ENCODE results near the gene C9.
"Not testable (repeated sequence)": the region's sequence is repeated elsewhere in the genome, so short reads cannot be mapped to it uniquely, and the experiment has no call there.

Gene C9

GRCh38 chr5:39319395-39319794 lies 44.9 kb downstream of the C9 start:
- DNase-seq: no peak

GRCh38 chr5:39316464-39316863 lies 47.8 kb downstream of the C9 start:
- DNase-seq: not testable (repeated sequence)

DNA sequence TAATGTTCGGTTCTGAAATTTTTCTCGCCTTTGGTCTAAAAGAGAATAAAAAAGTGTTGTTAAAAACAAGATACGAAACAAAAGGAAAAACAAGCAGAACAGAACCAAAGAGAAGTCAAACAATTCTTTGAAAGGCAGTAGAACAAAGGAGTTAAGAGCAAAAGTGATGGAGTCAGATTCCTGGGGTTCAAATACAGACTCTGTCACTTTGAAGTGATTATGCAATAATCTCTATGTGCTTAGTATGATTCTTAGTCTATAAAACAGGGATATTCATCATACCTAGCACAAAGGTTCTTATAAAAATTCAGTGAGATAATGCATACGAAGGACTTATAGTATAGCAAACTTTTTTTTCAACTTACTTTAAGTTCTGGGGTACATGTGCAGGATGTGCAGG lies 48.3 kb downstream of the C9 start:
- no peak for DNase-seq

DNA sequence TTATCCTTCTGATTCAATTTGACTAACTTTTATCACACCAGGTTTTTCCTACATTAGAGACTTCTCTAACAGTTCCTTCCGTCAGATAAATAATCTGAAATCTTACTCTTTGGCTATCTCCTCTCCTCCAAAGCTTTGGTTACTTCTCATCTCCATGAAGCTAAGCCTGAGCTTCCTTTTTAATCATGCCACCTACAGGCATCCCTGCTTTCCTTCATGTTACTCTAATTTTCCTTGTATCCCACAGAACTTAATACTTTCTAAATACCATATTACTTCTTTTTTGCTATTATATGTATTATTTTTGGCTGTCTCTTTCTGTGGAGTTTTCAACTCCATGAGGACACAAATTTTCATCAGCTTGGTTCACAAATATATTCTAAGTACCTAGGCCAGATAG lies 49.7 kb downstream of the C9 start:
- no peak for DNase-seq

GRCh38 chr5:39309534-39309933 lies 54.8 kb downstream of the C9 start:
- no peak for DNase-seq

- DNase-seq: no peak
These were observed 61.8 kb downstream of the C9 start for GRCh38 chr5:39302472-39302871.

DNA sequence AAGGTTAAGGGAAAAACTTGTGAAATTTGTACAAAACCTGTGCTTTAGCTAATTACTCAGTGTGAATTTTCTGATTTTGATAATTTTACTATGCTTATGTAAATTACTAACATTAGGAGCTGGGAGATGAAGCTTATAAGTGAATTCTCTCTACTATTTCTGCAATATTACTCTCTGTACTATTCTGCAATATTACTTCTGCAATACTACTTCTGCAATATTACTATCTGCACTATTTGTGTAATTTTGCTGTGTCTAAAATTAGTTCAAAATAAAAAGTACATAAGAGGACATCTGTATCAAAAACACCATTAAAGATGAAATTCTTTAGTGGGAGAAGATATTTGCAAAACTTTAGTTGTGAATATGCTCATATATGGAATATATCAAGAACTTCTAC lies 62.9 kb downstream of the C9 start:
- DNase-seq: no peak

DNA sequence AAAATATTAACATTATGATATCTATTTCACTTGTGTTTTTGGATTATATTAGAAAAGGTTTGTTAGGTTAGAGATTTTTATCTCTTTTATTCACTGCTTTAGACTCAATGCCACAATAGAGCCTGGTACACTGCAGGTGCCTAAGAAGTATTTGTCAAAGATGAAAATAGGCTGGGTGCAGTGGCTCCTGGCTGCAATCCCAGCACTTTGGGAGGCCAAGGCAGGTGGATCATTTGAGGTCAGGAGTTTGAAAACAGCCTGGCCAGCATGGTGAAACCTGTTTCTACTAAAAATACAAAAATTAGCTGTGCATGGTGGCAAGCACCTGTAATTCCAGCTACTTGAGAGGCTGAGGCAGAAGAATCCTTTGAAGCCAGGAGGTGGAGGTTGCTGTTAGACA lies 64.3 kb downstream of the C9 start:
- DNase-seq: no peak

DNA sequence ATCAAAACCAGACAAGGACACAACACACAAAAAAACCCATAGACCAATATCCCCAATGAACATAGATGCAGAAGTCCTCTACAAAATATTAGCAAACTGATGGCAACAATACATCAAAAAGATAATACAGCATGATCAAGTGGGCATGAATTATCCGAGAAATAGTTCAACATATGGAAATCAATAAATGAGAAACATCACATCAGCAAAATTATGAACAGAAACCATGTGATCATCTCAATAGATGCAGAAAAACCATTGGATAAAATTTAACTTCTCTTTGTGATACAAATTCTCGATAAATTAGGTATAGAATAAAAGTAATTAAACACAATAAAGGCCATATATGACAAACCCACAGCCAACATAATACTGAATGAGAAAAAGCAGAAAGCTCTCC lies 69.6 kb downstream of the C9 start:
- no peak for DNase-seq

- no peak for DNase-seq
These were observed 79.7 kb downstream of the C9 start for GRCh38 chr5:39284552-39284951.

- DNase-seq: peak; percentile 87
These were observed 81.0 kb downstream of the C9 start for GRCh38 chr5:39283231-39283818.

- DNase-seq: no peak
These were observed 81.7 kb downstream of the C9 start for GRCh38 chr5:39282561-39282960.

- DNase-seq: not testable (repeated sequence)
These were observed 88.4 kb downstream of the C9 start for GRCh38 chr5:39275865-39276264.

DNA sequence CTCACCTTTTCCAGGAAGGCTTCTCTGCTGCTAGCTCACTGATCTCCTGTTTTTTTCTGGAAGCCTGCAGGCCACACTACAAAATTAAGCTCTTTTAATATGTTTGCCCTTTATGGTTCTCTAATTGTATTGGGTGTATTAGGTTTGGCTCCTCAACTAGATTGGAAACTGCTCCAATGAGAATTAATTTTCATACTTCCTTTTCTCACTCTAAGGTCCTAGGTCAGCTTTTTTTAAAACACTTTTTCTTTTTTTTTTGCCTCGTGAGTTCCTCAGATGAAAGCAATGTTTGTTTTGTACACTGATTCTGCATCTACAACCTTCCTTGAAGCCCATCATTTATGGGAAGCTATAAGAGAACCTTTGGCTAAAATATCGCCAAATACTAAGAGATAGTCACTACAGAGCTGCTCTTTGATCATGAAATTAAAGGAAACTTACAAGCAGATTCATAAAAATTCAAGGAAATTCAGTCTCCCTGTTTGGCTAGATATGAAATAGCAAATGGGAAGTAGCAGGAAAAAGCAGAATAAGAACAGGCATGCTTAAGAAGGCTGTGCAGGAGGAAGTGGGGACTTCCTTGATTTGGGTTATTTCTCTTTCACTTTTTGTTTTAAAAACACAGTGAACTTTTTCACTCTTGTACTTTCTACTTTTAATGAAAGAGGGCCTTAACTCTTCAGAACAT lies 89.8 kb downstream of the C9 start:
- DNase-seq: peak; percentile 63

DNA sequence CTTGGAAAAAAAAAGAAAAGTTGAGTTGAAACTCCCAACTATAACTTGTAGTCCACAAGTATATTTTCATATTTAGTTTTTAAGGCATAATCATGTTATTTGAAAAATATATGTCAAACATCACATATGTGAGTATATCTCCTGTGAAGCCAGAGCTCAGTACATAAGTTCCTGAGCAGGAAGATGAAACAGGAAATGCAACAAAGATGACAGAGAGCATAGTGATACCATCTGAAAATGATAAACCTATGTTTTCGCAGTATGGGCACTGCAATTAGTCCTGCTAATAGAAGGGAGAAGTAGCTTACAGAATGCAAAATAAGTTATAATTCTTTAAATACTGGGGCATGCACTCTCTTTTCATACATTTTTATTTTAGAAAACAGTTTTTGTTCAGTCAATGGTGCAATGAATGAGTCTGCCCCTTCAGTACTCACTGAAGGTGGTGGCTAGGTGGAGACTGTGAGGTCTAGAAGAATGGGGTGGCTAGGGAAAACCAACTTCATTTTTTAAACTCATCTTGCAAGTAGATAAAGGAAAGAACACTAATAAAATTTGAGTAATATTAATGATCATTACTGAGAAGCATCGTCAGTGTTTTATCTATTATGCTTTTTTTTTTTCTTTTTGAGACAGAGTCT lies 90.9 kb downstream of the C9 start:
- DNase-seq: peak; percentile 60

DNA sequence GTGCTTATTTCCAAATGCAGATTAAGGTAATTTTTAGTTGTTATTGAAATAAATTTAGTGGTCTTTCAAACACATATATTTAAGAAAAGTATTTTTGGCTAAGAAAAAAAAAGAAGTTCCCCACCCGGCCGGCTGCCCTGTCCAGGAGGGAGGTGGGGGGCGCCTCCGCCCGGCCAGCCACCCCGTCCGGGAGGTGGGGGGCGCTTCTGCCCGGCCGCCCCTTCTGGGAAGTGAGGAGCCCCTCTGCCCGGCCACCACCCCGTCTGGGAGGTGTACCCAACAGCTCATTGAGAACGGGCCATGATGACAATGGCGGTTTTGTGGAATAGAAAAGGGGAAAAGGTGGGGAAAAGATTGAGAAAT lies 91.4 kb downstream of the C9 start:
- DNase-seq: not testable (repeated sequence)

DNA sequence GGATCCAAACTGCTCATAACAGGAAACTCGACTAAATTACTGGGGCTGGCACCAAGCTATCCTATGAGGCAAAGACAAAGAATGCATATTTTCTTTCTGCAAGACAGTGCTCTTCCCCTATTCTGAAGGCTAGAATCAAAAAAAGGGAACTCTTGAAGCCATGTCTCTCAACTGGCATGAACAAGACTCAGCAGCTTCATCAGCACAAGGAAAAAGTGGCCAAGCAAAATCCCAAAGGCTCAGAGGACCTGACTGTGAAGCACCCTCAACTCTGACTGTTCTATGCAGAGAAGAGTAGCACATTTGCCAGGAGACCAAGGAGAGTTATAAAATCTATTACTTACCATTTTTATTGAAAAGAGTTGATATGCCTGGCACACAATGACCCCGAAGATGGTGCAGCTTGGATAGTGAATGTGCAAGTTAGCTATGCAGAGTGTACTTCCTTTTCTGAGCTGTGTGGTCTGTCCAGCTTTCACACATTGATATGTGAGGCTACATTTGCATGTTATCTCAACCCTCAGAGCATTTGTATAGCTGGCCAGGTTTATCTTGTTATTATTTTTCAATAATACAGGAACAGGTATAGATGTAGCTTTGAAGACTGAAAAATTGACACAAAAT lies 94.0 kb downstream of the C9 start:
- DNase-seq: peak; percentile 50

DNA sequence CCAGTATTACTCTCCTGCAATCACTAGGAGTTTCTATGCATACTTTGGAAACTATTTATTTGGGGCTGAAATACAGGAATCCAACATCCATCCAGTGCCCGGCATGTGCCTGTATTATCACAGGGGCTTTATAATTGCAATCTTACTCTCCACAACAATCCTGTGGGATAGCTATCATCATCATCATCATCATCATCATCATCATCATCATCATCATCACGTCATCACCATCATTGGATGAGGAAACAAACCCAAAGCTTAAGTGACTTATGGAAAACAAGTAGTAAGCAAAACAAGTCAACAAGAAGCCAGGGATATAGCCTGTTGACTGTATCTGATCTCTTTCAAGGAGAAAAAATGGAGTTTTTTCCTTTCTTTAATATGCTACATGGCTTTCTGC lies 97.1 kb downstream of the C9 start:
- no peak for DNase-seq

- no peak for DNase-seq
These were observed 97.9 kb downstream of the C9 start for GRCh38 chr5:39266442-39266841.

GRCh38 chr5:39264528-39264927 lies 99.8 kb downstream of the C9 start:
- peak; percentile 31 for DNase-seq

- no peak for DNase-seq
These were observed 101.3 kb downstream of the C9 start for GRCh38 chr5:39262981-39263380.

DNA sequence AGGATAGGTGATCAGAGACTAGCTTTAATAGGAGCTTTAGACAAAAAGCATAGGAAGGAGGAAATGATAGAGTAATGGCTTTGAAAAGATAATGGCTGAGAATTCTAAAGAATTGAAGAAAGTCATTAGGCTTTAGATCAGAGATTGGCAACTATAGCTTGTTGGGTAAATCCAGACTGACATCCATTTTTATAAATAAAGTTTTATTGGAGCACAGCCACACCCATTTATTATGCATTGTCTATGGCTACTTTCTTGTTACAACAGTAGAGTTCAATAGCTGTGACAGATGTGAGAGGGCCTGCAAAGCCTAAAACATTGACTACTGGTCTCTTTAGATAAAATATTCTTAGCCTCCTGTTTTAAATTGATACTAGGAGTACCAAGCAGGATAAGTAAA lies 104.2 kb downstream of the C9 start:
- no peak for DNase-seq

- DNase-seq: no peak
These were observed 106.7 kb downstream of the C9 start for GRCh38 chr5:39257554-39257953.

All from CD4-positive, alpha-beta T cell treated with Interleukin-17A for 1 hour (primary cell).